Stimulated activated effector memory CD8-positive, alpha-beta T cell treated with anti-CD3 and anti-CD28 coated beads, Interleukin-12 subunit alpha, Interleukin-12 subunit beta, amount 100 ng/mL, for 72 hours (primary cell): Measurements from ENCODE around the gene STARD13.

Experiments
- ATAC-seq: fragments of 150-1000 bp; cut with Tn5 transposase; 2 replicates; pipeline ENCODE4 v1.10.0; 2021
- DNase-seq, 2 donors: peaks; one replicate each; pipeline ENCODE4 v3.0.0; 2021 to 2022; ENCODE audit warnings: low spot score in 2 of 2
- H3K27ac Mint-ChIP-seq: one replicate; pipeline ENCODE4 v1.8.0; 2022; ENCODE audit warnings: mild to moderate bottlenecking, mixed read lengths
- H3K36me3 Mint-ChIP-seq: one replicate; pipeline ENCODE4 v1.8.0; 2022; ENCODE audit warnings: mild to moderate bottlenecking, mixed read lengths
- H3K4me1 Mint-ChIP-seq: one replicate; pipeline ENCODE4 v1.8.0; 2022; ENCODE audit warnings: mixed read lengths
- H3K4me3 Mint-ChIP-seq: one replicate; pipeline ENCODE4 v1.8.0; 2022; ENCODE audit warnings: mild to moderate bottlenecking, mixed read lengths
- H3K9me3 Mint-ChIP-seq: one replicate; pipeline ENCODE4 v1.8.0; 2022; ENCODE audit warnings: mixed read lengths

Gene STARD13

GRCh38 chr13:33213024-33213768, 72.4 kb downstream of the STARD13 start:
- no peaks in the 10 kb centered on the region for H3K36me3 Mint-ChIP-seq
- H3K4me1 Mint-ChIP-seq, result no peaks in the 10 kb centered on the region
- H3K27ac Mint-ChIP-seq, result no peak overlapping the region
- H3K4me3 Mint-ChIP-seq, result no peak overlapping the region
- no peaks in the 10 kb centered on the region for H3K9me3 Mint-ChIP-seq
- DNase-seq, result no peak
- ATAC-seq, result no peak

GRCh38 chr13:33212396-33212795, 73.2 kb downstream of the STARD13 start:
- no peak for ATAC-seq
- DNase-seq, result no peak
- no peak overlapping the region for H3K4me3 Mint-ChIP-seq
- no peaks in the 10 kb centered on the region for H3K9me3 Mint-ChIP-seq
- H3K36me3 Mint-ChIP-seq, result no peaks in the 10 kb centered on the region
- no peak overlapping the region for H3K27ac Mint-ChIP-seq
- no peaks in the 10 kb centered on the region for H3K4me1 Mint-ChIP-seq

- Mint-ChIP-seq H3K36me3 (no peaks in the 10 kb centered on the region), H3K27ac (no peak overlapping the region), H3K4me1 (peaks cover 6% of the 10 kb centered on the region), H3K4me3 (no peak overlapping the region), H3K9me3 (no peaks in the 10 kb centered on the region)
- DNase-seq, result no peak
- ATAC-seq, result no peak
Observed at GRCh38 chr13:33210090-33210489, 75.5 kb downstream of the STARD13 start.

GRCh38 chr13:33208290-33209220, 77.0 kb downstream of the STARD13 start:
- Mint-ChIP-seq H3K4me1 (peaks cover 13% of the 10 kb centered on the region), H3K36me3 (no peaks in the 10 kb centered on the region), H3K9me3 (no peaks in the 10 kb centered on the region), H3K4me3 (no peak overlapping the region), H3K27ac (no peak overlapping the region)
- DNase-seq, result no peak
- no peak for ATAC-seq

GRCh38 chr13:33207615-33207961, 78.0 kb downstream of the STARD13 start:
- no peaks in the 10 kb centered on the region for H3K9me3 Mint-ChIP-seq
- DNase-seq (no peak), ATAC-seq (no peak)
- H3K36me3 Mint-ChIP-seq, result no peaks in the 10 kb centered on the region
- H3K27ac Mint-ChIP-seq, result no peak overlapping the region
- peaks cover 14% of the 10 kb centered on the region for H3K4me1 Mint-ChIP-seq
- H3K4me3 Mint-ChIP-seq, result no peak overlapping the region

GRCh38 chr13:33206945-33207614, 78.5 kb downstream of the STARD13 start:
- H3K36me3 Mint-ChIP-seq, result no peaks in the 10 kb centered on the region
- no peak overlapping the region for H3K4me3 Mint-ChIP-seq
- no peak overlapping the region for H3K27ac Mint-ChIP-seq
- ATAC-seq (no peak), DNase-seq (no peak)
- peaks cover 19% of the 10 kb centered on the region for H3K4me1 Mint-ChIP-seq
- H3K9me3 Mint-ChIP-seq, result no peaks in the 10 kb centered on the region

- H3K4me3 Mint-ChIP-seq, result no peak overlapping the region
- no peaks in the 10 kb centered on the region for H3K9me3 Mint-ChIP-seq
- no peaks in the 10 kb centered on the region for H3K36me3 Mint-ChIP-seq
- ATAC-seq (no peak), DNase-seq (no peak)
- no peak overlapping the region for H3K27ac Mint-ChIP-seq
- peaks cover 19% of the 10 kb centered on the region for H3K4me1 Mint-ChIP-seq
Observed at GRCh38 chr13:33206425-33206824, 79.1 kb downstream of the STARD13 start.

GRCh38 chr13:33205804-33206221, 79.7 kb downstream of the STARD13 start:
- H3K27ac Mint-ChIP-seq, result no peak overlapping the region
- peaks cover 19% of the 10 kb centered on the region for H3K4me1 Mint-ChIP-seq
- no peaks in the 10 kb centered on the region for H3K36me3 Mint-ChIP-seq
- ATAC-seq, result peak; percentile 52
- DNase-seq, result no peak
- H3K9me3 Mint-ChIP-seq, result no peaks in the 10 kb centered on the region
- H3K4me3 Mint-ChIP-seq, result no peak overlapping the region

- no peak for DNase-seq
- Mint-ChIP-seq H3K9me3 (no peaks in the 10 kb centered on the region), H3K4me1 (peaks cover 19% of the 10 kb centered on the region), H3K4me3 (no peak overlapping the region), H3K36me3 (no peaks in the 10 kb centered on the region), H3K27ac (no peak overlapping the region)
- no peak for ATAC-seq
Observed at GRCh38 chr13:33205224-33205623, 80.3 kb downstream of the STARD13 start.

GRCh38 chr13:33204130-33204927, 81.2 kb downstream of the STARD13 start:
- no peak overlapping the region for H3K4me3 Mint-ChIP-seq
- peak; percentile 47 for ATAC-seq
- no peak for DNase-seq
- H3K27ac Mint-ChIP-seq, result no peak overlapping the region
- peaks cover 19% of the 10 kb centered on the region for H3K4me1 Mint-ChIP-seq
- H3K36me3 Mint-ChIP-seq, result no peaks in the 10 kb centered on the region
- no peaks in the 10 kb centered on the region for H3K9me3 Mint-ChIP-seq

- Mint-ChIP-seq H3K4me3 (no peak overlapping the region), H3K9me3 (no peaks in the 10 kb centered on the region), H3K4me1 (peaks cover 19% of the 10 kb centered on the region), H3K36me3 (no peaks in the 10 kb centered on the region), H3K27ac (no peak overlapping the region)
- ATAC-seq, result no peak
- DNase-seq, result no peak
Observed at GRCh38 chr13:33202644-33203169, 82.8 kb downstream of the STARD13 start.

- ATAC-seq (no peak), DNase-seq (no peak)
- Mint-ChIP-seq H3K9me3 (no peaks in the 10 kb centered on the region), H3K36me3 (no peaks in the 10 kb centered on the region), H3K27ac (no peak overlapping the region), H3K4me3 (no peak overlapping the region), H3K4me1 (peaks cover 19% of the 10 kb centered on the region)
Observed at GRCh38 chr13:33201659-33202058, 83.9 kb downstream of the STARD13 start.

GRCh38 chr13:33199289-33199850, 86.2 kb downstream of the STARD13 start:
- DNase-seq (no peak), ATAC-seq (no peak)
- no peak overlapping the region for H3K4me3 Mint-ChIP-seq
- peaks cover 10% of the 10 kb centered on the region for H3K4me1 Mint-ChIP-seq
- no peak overlapping the region for H3K27ac Mint-ChIP-seq
- no peaks in the 10 kb centered on the region for H3K9me3 Mint-ChIP-seq
- no peaks in the 10 kb centered on the region for H3K36me3 Mint-ChIP-seq

- DNase-seq (no peak), ATAC-seq (no peak)
- Mint-ChIP-seq H3K4me1 (peaks cover 10% of the 10 kb centered on the region), H3K36me3 (no peaks in the 10 kb centered on the region), H3K9me3 (no peaks in the 10 kb centered on the region), H3K27ac (no peak overlapping the region), H3K4me3 (no peak overlapping the region)
Observed at GRCh38 chr13:33197541-33197971, 88.0 kb downstream of the STARD13 start.
